Loucy (cell line): ENCODE measurements around the gene LRRC58.

Experiments
- EZH2phosphoT487 ChIP-seq: fragments of 200-600 bp; IDR thresholded peaks from 2 replicates; pipeline ENCODE4 v1.6.1; 2018; ENCODE audit warnings: antibody characterized with exemption, mild to moderate bottlenecking, moderate library complexity, borderline replicate concordance
- TF ChIP-seq, protein P1 (sequence below): fragments of 200-600 bp; sonication (generic); conservative IDR thresholded peaks from 2 replicates; pipeline ENCODE4 v1.5.1; 2014; ENCODE audit warnings: mild to moderate bottlenecking, antibody characterized with exemption, low read length

DNA sequence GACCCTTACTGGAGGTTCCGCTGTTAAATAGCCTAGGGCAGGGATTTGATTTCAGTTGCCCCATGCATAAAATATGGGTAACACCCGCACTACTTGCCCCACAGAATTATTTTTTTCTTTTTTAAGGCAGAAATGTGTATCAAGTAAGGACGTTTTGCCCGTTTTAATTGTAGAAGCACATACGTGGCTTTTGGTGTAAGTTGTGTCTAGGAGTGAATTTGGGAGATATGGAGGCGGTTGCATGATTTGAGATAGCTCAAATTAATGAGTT is 636 bp upstream of the LRRC58 start:
- TF ChIP-seq, protein P1, sequence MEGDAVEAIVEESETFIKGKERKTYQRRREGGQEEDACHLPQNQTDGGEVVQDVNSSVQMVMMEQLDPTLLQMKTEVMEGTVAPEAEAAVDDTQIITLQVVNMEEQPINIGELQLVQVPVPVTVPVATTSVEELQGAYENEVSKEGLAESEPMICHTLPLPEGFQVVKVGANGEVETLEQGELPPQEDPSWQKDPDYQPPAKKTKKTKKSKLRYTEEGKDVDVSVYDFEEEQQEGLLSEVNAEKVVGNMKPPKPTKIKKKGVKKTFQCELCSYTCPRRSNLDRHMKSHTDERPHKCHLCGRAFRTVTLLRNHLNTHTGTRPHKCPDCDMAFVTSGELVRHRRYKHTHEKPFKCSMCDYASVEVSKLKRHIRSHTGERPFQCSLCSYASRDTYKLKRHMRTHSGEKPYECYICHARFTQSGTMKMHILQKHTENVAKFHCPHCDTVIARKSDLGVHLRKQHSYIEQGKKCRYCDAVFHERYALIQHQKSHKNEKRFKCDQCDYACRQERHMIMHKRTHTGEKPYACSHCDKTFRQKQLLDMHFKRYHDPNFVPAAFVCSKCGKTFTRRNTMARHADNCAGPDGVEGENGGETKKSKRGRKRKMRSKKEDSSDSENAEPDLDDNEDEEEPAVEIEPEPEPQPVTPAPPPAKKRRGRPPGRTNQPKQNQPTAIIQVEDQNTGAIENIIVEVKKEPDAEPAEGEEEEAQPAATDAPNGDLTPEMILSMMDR: no peak
- no peak for TF ChIP-seq EZH2phosphoT487
